Measurements from ENCODE around the gene PRKCA. TPM values are rescaled to one million over a fixed set of nuclear protein-coding genes. Genes with fewer than 3 reads are reported as not detected.
"Not testable (repeated sequence)": the region's sequence is repeated elsewhere in the genome, so short reads cannot be mapped to it uniquely, and the experiment has no call there.

Gene PRKCA
- total RNA-seq, 4 donors from 2014 or later = 9.8 to 25.6 (median 12.2) TPM

- Histone ChIP-seq H3K4me3 (no peak overlapping the region), H3K36me3 (no peaks in the 10 kb centered on the region), H3K27ac (no peak overlapping the region), H3K4me1 (peaks cover 10% of the 10 kb centered on the region), H3K27me3 (no peaks in the 10 kb centered on the region), H3K9me3 (no peaks in the 10 kb centered on the region)
- TF ChIP-seq POLR2AphosphoS5 (IDR thresholded peaks at IDR 0.05) (no peak), CTCF (IDR thresholded peaks at IDR 0.05) (no peak), POLR2A (IDR thresholded peaks at IDR 0.05) (no peak)
- 87% methylated on average over 12 of the region's 12 CpGs for WGBS
- DNase-seq (ENCODE audit: low spot score in 2 of 2) = no peak
These were observed 47.3 kb downstream of the PRKCA start for GRCh38 chr17:66349521-66350254.

GRCh38 chr17:66350576-66350975 is 48.2 kb downstream of the PRKCA start:
- not testable (repeated sequence) for H3K36me3 ChIP-seq; H3K4me3 ChIP-seq; H3K27me3 ChIP-seq; H3K27ac ChIP-seq; H3K9me3 ChIP-seq; DNase-seq (ENCODE audit: low spot score in 2 of 2)
- 93% methylated on average over 10 of the region's 10 CpGs for WGBS
- peaks cover 10% of the 10 kb centered on the region for H3K4me1 ChIP-seq

GRCh38 chr17:66351033-66351432 is 48.6 kb downstream of the PRKCA start:
- H3K27ac ChIP-seq = no peak overlapping the region
- TF ChIP-seq EP300 (IDR thresholded peaks at IDR 0.05) (no peak), CTCF (IDR thresholded peaks at IDR 0.05) (no peak), POLR2A (IDR thresholded peaks at IDR 0.05) (no peak), POLR2AphosphoS5 (IDR thresholded peaks at IDR 0.05) (no peak)
- H3K4me3 ChIP-seq = no peak overlapping the region
- H3K27me3 ChIP-seq = no peaks in the 10 kb centered on the region
- DNase-seq (ENCODE audit: low spot score in 2 of 2) = no peak
- 36% methylated on average over 5 of the region's 5 CpGs for WGBS
- H3K4me1 ChIP-seq = peaks cover 10% of the 10 kb centered on the region
- H3K36me3 ChIP-seq = no peaks in the 10 kb centered on the region
- H3K9me3 ChIP-seq = no peaks in the 10 kb centered on the region

GRCh38 chr17:66351701-66352100 is 49.3 kb downstream of the PRKCA start:
- WGBS = 77% methylated on average over 6 of the region's 6 CpGs
- H3K4me3 ChIP-seq = no peak overlapping the region

GRCh38 chr17:66353937-66354401 is 51.6 kb downstream of the PRKCA start:
- Histone ChIP-seq H3K27ac (no peak overlapping the region), H3K4me3 (no peak overlapping the region), H3K9me3 (no peaks in the 10 kb centered on the region), H3K4me1 (peaks cover 7% of the 10 kb centered on the region), H3K27me3 (no peaks in the 10 kb centered on the region), H3K36me3 (no peaks in the 10 kb centered on the region)
- 88% methylated on average over 6 of the region's 6 CpGs for WGBS
- TF ChIP-seq EP300 (IDR thresholded peaks at IDR 0.05) = no peak
- no peak for TF ChIP-seq CTCF (IDR thresholded peaks at IDR 0.05)
- no peak for TF ChIP-seq POLR2AphosphoS5 (IDR thresholded peaks at IDR 0.05)
- no peak for TF ChIP-seq POLR2A (IDR thresholded peaks at IDR 0.05)
- no peak for DNase-seq (ENCODE audit: low spot score in 2 of 2)

More at GRCh38 chr17:66351701-66352100, 49.3 kb downstream of the PRKCA start:
- Histone ChIP-seq H3K27ac (no peak overlapping the region), H3K9me3 (no peaks in the 10 kb centered on the region), H3K4me1 (peaks cover 10% of the 10 kb centered on the region), H3K27me3 (no peaks in the 10 kb centered on the region), H3K36me3 (no peaks in the 10 kb centered on the region)
- no peak for TF ChIP-seq EP300 (IDR thresholded peaks at IDR 0.05)
- no peak for TF ChIP-seq POLR2AphosphoS5 (IDR thresholded peaks at IDR 0.05)
- no peak for DNase-seq (ENCODE audit: low spot score in 2 of 2)

GRCh38 chr17:66354472-66354871 is 52.1 kb downstream of the PRKCA start:
- Histone ChIP-seq H3K36me3 (no peaks in the 10 kb centered on the region), H3K4me3 (no peak overlapping the region), H3K9me3 (no peaks in the 10 kb centered on the region), H3K27ac (no peak overlapping the region), H3K4me1 (peaks cover 5% of the 10 kb centered on the region), H3K27me3 (no peaks in the 10 kb centered on the region)
- WGBS = 92% methylated on average over 3 of the region's 3 CpGs
- TF ChIP-seq POLR2A (IDR thresholded peaks at IDR 0.05) (no peak), CTCF (IDR thresholded peaks at IDR 0.05) (no peak), EP300 (IDR thresholded peaks at IDR 0.05) (no peak), POLR2AphosphoS5 (IDR thresholded peaks at IDR 0.05) (no peak)
- no peak for DNase-seq (ENCODE audit: low spot score in 2 of 2)

Measured in suprapubic skin (tissue), 4 donors.